Parathyroid adenoma (tissue), 2 donors: Measurements from ENCODE around the gene TTC28.

Source experiments
- H2AFZ ChIP-seq: fragments of 300-600 bp; sonication (generic); one replicate; pipeline ENCODE4 v1.7.0; 2017; ENCODE audit warnings: antibody characterized with exemption, mild to moderate bottlenecking
- H3K27ac ChIP-seq: fragments of 300-600 bp; sonication (generic); one replicate; pipeline ENCODE4 v1.7.0; 2017
- H3K27me3 ChIP-seq: fragments of 300-600 bp; sonication (generic); one replicate; pipeline ENCODE4 v1.7.0; 2017; ENCODE audit warnings: low read length; ENCODE audit not compliant: control insufficient read depth, insufficient read depth
- H3K36me3 ChIP-seq: fragments of 300-600 bp; sonication (generic); one replicate; pipeline ENCODE4 v1.7.0; 2017; ENCODE audit warnings: low read length; ENCODE audit not compliant: control insufficient read depth, insufficient read depth
- H3K4me1 ChIP-seq: fragments of 300-600 bp; sonication (generic); one replicate; pipeline ENCODE4 v1.7.0; 2017; ENCODE audit warnings: control low read depth
- H3K4me2 ChIP-seq: fragments of 300-600 bp; sonication (generic); one replicate; pipeline ENCODE4 v1.7.0; 2017; ENCODE audit warnings: low read length
- H3K4me3 ChIP-seq: fragments of 300-600 bp; sonication (generic); one replicate; pipeline ENCODE4 v1.7.0; 2017; ENCODE audit warnings: low read depth, low read length
- H3K79me2 ChIP-seq: fragments of 300-600 bp; sonication (generic); one replicate; pipeline ENCODE4 v1.7.0; 2017; ENCODE audit warnings: control low read depth
- H3K9ac ChIP-seq: fragments of 300-600 bp; sonication (generic); one replicate; pipeline ENCODE4 v1.7.0; 2017; ENCODE audit warnings: mild to moderate bottlenecking
- H3K9me3 ChIP-seq: fragments of 300-600 bp; sonication (generic); one replicate; pipeline ENCODE4 v1.7.0; 2017; ENCODE audit warnings: low read length; ENCODE audit not compliant: control insufficient read depth
- TF ChIP-seq, protein P1 (sequence below): fragments of 300-600 bp; sonication (generic); IDR thresholded peaks from one replicate; pipeline ENCODE4 v1.7.0; 2017; ENCODE audit warnings: antibody characterized with exemption, mild to moderate bottlenecking
- donor health status: primary hyperparathyroidism.

Gene TTC28

DNA sequence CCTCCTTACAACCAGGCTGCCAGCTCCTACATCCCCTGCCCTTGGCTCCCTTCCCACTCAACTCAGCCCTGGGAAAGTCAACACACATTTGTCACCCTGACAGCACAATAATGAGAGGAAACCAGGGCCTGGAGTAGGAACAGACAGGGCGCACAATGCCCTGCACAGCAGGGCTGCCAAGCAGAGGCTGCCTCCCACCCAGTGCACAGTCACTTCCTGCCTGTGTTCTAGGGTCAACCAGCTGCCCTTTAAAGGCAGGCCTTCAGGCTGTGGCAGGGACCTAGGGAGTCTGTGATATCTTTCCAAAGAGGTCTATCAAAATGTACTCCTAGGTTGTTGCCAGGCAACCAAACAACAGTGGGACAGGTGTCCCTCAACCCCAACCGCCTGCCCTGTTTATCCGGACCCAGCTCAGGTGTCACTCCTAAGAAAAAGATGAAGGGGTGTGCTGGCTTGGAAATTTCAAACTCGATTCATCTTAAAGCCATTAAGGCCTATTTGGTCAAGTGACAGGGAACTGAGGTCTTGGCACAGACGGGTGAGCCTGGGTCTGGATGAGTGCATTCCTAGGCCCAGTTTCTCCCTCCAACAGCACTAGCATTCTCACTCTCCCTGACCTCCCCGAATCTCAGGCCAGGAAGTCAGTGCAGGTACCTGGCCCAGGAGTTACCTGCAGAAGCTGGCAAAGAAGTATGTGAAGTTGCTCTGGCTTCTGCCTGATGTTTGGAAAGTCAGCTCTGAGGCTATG lies 650.3 kb downstream of the TTC28 start:
- TF ChIP-seq, protein P1, sequence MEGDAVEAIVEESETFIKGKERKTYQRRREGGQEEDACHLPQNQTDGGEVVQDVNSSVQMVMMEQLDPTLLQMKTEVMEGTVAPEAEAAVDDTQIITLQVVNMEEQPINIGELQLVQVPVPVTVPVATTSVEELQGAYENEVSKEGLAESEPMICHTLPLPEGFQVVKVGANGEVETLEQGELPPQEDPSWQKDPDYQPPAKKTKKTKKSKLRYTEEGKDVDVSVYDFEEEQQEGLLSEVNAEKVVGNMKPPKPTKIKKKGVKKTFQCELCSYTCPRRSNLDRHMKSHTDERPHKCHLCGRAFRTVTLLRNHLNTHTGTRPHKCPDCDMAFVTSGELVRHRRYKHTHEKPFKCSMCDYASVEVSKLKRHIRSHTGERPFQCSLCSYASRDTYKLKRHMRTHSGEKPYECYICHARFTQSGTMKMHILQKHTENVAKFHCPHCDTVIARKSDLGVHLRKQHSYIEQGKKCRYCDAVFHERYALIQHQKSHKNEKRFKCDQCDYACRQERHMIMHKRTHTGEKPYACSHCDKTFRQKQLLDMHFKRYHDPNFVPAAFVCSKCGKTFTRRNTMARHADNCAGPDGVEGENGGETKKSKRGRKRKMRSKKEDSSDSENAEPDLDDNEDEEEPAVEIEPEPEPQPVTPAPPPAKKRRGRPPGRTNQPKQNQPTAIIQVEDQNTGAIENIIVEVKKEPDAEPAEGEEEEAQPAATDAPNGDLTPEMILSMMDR, result no peak
- Histone ChIP-seq H3K4me2 (no peak overlapping the region), H3K36me3 (no peaks in the 10 kb centered on the region), H2AFZ (no peak overlapping the region), H3K79me2 (no peaks in the 10 kb centered on the region), H3K4me3 (no peak overlapping the region), H3K9me3 (no peaks in the 10 kb centered on the region), H3K9ac (no peak overlapping the region), H3K27me3 (no peaks in the 10 kb centered on the region), H3K4me1 (no peaks in the 10 kb centered on the region), H3K27ac (peak overlapping the region; percentile 42)

DNA sequence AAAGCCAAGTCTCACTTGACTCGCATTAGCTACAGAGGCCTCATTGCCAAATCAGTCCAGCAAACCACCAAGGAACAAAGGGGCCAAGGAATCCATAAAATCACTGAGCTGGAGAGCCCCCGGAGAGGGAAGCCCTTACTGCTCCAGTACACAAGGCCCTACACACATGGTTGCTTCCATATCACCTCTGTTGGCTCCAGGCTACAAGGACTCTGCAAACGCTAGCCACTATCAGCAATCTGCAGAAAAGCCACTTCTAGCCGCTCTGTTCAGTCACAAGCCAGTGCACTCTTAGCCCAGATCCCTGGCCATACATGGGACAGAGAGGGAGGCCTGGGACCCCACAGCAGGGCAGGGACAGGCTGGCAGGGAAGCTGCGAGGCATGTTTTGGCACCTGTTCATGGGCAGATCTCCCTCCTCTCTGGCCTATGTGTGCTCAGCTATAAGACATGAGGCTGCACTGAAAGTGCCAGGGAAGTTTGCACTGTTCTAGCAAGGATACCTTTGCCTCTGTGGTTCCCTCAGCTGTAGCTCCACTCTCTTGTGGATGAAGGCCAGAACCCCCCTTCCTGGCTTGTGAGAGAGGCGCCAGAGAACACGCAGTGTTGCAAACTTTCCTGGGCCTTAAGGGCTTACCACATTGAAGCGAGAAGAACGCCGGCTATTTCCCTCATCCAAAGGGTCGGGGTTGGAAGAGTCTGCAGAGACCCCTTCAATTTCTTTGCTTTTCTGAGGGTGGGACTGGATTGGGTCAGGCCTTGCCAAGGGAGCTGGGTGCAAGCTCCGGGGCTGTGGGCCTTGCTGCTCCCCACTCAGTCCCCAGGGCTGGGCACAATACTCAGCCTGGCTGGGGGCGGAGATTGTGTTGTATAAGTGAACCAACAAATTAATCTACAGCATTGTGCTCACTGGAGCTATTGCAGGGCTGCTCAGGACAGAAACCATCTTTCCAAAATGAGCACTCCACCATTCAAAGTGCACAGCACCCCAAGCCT lies 651.9 kb downstream of the TTC28 start:
- no peak overlapping the region for H3K4me2 ChIP-seq
- H3K27ac ChIP-seq, result no peak overlapping the region
- no peaks in the 10 kb centered on the region for H3K27me3 ChIP-seq
- no peak overlapping the region for H3K9ac ChIP-seq
- TF ChIP-seq, protein P1, result no peak
- no peaks in the 10 kb centered on the region for H3K9me3 ChIP-seq
- H3K4me3 ChIP-seq, result no peak overlapping the region
- no peaks in the 10 kb centered on the region for H3K79me2 ChIP-seq
- H3K36me3 ChIP-seq, result no peaks in the 10 kb centered on the region
- no peak overlapping the region for H2AFZ ChIP-seq
- no peaks in the 10 kb centered on the region for H3K4me1 ChIP-seq

DNA sequence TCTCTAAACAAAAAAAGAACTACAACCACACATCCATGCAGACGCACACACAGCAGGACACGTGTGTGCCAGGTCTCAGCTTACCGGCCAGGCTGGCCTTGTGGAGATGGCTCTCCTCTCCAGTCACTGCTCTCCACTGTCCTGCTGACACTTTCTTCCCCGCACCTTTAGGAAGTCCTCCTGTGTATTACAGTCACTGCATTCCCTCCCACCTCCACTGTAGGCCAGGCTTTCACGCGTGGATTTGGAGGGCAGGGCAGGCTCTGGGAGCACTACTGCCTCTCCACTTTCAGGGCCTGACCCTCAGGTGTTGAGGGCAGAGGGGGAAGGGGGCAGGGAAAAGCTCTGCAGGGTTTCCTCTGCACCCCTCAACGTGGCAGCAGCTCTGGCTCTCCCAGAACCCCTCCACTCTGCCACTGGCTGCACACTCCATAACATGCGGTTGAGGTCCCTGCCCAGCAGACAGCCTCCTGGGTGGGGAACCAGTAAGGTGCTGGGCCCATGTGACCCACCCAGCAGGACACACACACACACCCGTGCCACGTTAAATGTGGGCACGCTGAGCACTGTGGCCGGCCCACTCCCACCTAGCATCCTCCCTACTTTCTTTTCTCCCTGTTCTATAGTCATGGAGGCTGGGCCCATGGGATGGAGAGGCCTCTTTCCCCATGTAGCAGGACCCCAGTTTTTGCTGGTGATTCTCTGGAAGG lies 653.6 kb downstream of the TTC28 start:
- no peak overlapping the region for H3K4me3 ChIP-seq

DNA sequence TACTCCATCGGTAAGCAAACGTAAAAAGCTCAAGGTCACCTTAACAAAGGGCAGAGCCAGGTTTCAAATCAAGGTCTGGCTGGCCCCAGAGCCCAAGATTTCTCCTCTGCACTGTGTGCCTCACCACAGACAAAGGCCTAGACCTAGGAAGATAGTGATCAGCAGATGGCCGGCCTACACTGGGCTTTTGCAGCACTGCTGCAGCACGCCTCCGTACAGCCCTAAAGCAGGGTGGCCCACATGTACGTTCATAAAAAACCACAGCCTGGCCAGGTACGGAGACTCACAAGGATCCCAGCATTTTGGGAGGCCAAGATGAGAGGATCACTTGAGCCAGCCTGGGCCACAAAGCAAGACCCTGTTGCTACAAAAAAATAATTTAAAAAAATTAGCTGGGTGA lies 654.3 kb downstream of the TTC28 start:
- Histone ChIP-seq H3K4me2 (no peak overlapping the region), H3K36me3 (no peaks in the 10 kb centered on the region), H3K9ac (no peak overlapping the region), H3K9me3 (no peaks in the 10 kb centered on the region), H2AFZ (no peak overlapping the region), H3K27me3 (no peaks in the 10 kb centered on the region), H3K4me1 (no peaks in the 10 kb centered on the region), H3K79me2 (no peaks in the 10 kb centered on the region), H3K4me3 (no peak overlapping the region), H3K27ac (no peak overlapping the region)
- TF ChIP-seq, protein P1, result no peak

More for the DNA sequence above, 653.6 kb downstream of the TTC28 start:
- Histone ChIP-seq H3K4me2 (no peak overlapping the region), H3K27me3 (no peaks in the 10 kb centered on the region), H3K27ac (no peak overlapping the region), H3K9ac (no peak overlapping the region), H3K79me2 (no peaks in the 10 kb centered on the region), H3K36me3 (no peaks in the 10 kb centered on the region), H3K4me1 (no peaks in the 10 kb centered on the region), H3K9me3 (no peaks in the 10 kb centered on the region), H2AFZ (no peak overlapping the region)
- TF ChIP-seq, protein P1, result no peak
